MM.1S (cell line): ENCODE measurements around the gene TTLL6.

Experiments
- DNase-seq: peaks from one replicate; pipeline ENCODE4 v3.0.0-alpha.2; 2015
- H2AFZ ChIP-seq: fragments of 300-600 bp; sonication (generic); 2 replicates; pipeline ENCODE4 v1.6.0; 2016; ENCODE audit warnings: antibody characterized with exemption, low read length
- H3F3A ChIP-seq: fragments of 300-600 bp; sonication (generic); 2 replicates; pipeline ENCODE4 v1.6.1; 2016; ENCODE audit warnings: mild to moderate bottlenecking, antibody characterized with exemption, low read length, moderate library complexity, mixed read lengths; ENCODE audit not compliant: insufficient read depth
- H3K27ac ChIP-seq: fragments of 300-600 bp; sonication (generic); 2 replicates; pipeline ENCODE4 v1.5.1; 2016; ENCODE audit warnings: mild to moderate bottlenecking, low read length
- H3K27me3 ChIP-seq: fragments of 300-600 bp; sonication (generic); replicated peaks from 2 replicates; pipeline ENCODE4 v1.6.0; 2016; ENCODE audit warnings: low read length; ENCODE audit not compliant: insufficient read depth
- H3K36me3 ChIP-seq: fragments of 300-600 bp; sonication (generic); replicated peaks from 2 replicates; pipeline ENCODE4 v1.6.1; 2016; ENCODE audit warnings: mild to moderate bottlenecking, low read length, mixed read lengths; ENCODE audit not compliant: insufficient read depth
- H3K4me1 ChIP-seq: fragments of 300-600 bp; sonication (generic); 2 replicates; pipeline ENCODE4 v1.6.1; 2016; ENCODE audit warnings: low read length, mixed read lengths
- H3K4me2 ChIP-seq: fragments of 300-600 bp; sonication (generic); 2 replicates; pipeline ENCODE4 v1.6.0; 2016; ENCODE audit warnings: low read depth, low read length
- H3K4me3 ChIP-seq: fragments of 300-600 bp; sonication (generic); 2 replicates; pipeline ENCODE4 v1.5.1; 2016; ENCODE audit warnings: low read length, mixed read lengths
- H3K79me2 ChIP-seq: fragments of 300-600 bp; sonication (generic); 2 replicates; pipeline ENCODE4 v1.6.1; 2016; ENCODE audit warnings: mixed run types, low read length, mixed read lengths
- H3K9ac ChIP-seq: fragments of 300-600 bp; sonication (generic); 2 replicates; pipeline ENCODE4 v1.6.1; 2016; ENCODE audit warnings: low read length, mixed read lengths
- H3K9me2 ChIP-seq: fragments of 300-600 bp; sonication (generic); replicated peaks from 2 replicates; pipeline ENCODE4 v1.6.1; 2016; ENCODE audit warnings: mild to moderate bottlenecking, low read length, mixed read lengths; ENCODE audit not compliant: insufficient read depth
- H3K9me3 ChIP-seq: fragments of 300-600 bp; sonication (generic); replicated peaks from 2 replicates; pipeline ENCODE4 v1.6.1; 2016; ENCODE audit warnings: mild to moderate bottlenecking, low read length, mixed read lengths; ENCODE audit not compliant: insufficient read depth
- H4K20me1 ChIP-seq: fragments of 300-600 bp; sonication (generic); 2 replicates; pipeline ENCODE4 v1.6.1; 2016; ENCODE audit warnings: mild to moderate bottlenecking, low read length, moderate library complexity, mixed read lengths; ENCODE audit not compliant: insufficient read depth
- CTCF ChIP-seq: fragments of 300-600 bp; sonication (generic); IDR thresholded peaks from 2 replicates; pipeline ENCODE4 v1.5.1; 2016; ENCODE audit warnings: antibody characterized with exemption, low read length, mixed read lengths
- EZH2 ChIP-seq: fragments of 300-600 bp; sonication (generic); optimal IDR thresholded peaks from 2 replicates; pipeline ENCODE3; 2017; ENCODE audit warnings: low read depth, mild to moderate bottlenecking, antibody characterized with exemption, low read length, mixed read lengths
- EZH2phosphoT487 ChIP-seq: fragments of 300-600 bp; sonication (generic); IDR thresholded peaks from 2 replicates; pipeline ENCODE4 v1.6.1; 2018; ENCODE audit warnings: antibody characterized with exemption, low read length

TTLL6 gene

GRCh38 chr17:48769009-48769675, 47.9 kb downstream of the TTLL6 start:
- H2AFZ ChIP-seq: peak overlapping the region; percentile 45
- H3K4me2 ChIP-seq: no peak overlapping the region
- no peak for DNase-seq

GRCh38 chr17:48767263-48767774, 49.7 kb downstream of the TTLL6 start:
- no peak for TF ChIP-seq EZH2
- no peak for TF ChIP-seq CTCF
- TF ChIP-seq EZH2phosphoT487: no peak
- Histone ChIP-seq H3K27ac (no peak overlapping the region), H3K79me2 (no peaks in the 10 kb centered on the region), H2AFZ (no peak overlapping the region), H3K9ac (no peak overlapping the region), H3K4me2 (no peak overlapping the region), H3K4me3 (no peak overlapping the region), H3F3A (no peaks in the 10 kb centered on the region), H3K4me1 (no peaks in the 10 kb centered on the region), H3K27me3 (peaks cover 9% of the 10 kb centered on the region; the same call in 1 of the 2 replicates), H4K20me1 (no peaks in the 10 kb centered on the region), H3K9me3 (no peaks in the 10 kb centered on the region), H3K36me3 (no peaks in the 10 kb centered on the region), H3K9me2 (no peaks in the 10 kb centered on the region)
- DNase-seq: no peak

More at GRCh38 chr17:48769009-48769675, 47.9 kb downstream of the TTLL6 start:
- no peak overlapping the region for H3K9ac ChIP-seq
- H3K4me1 ChIP-seq: no peaks in the 10 kb centered on the region
- no peaks in the 10 kb centered on the region for H3F3A ChIP-seq
- H3K27me3 ChIP-seq: peaks cover 4% of the 10 kb centered on the region; the same call in 1 of the 2 replicates
- H3K9me2 ChIP-seq: no peaks in the 10 kb centered on the region
- H3K36me3 ChIP-seq: no peaks in the 10 kb centered on the region
- TF ChIP-seq EZH2 (no peak), EZH2phosphoT487 (no peak), CTCF (no peak)
- no peaks in the 10 kb centered on the region for H4K20me1 ChIP-seq
- no peak overlapping the region for H3K27ac ChIP-seq
- H3K4me3 ChIP-seq: no peak overlapping the region
- H3K79me2 ChIP-seq: no peaks in the 10 kb centered on the region
- H3K9me3 ChIP-seq: no peaks in the 10 kb centered on the region

- no peak overlapping the region for H3K27ac ChIP-seq
- no peaks in the 10 kb centered on the region for H4K20me1 ChIP-seq
- no peak overlapping the region for H3K4me2 ChIP-seq
- H3K9me3 ChIP-seq: no peaks in the 10 kb centered on the region
- no peaks in the 10 kb centered on the region for H3K4me1 ChIP-seq
- no peak for DNase-seq
- no peak overlapping the region for H2AFZ ChIP-seq
- H3K4me3 ChIP-seq: no peak overlapping the region
- peaks cover 47% of the 10 kb centered on the region for H3K27me3 ChIP-seq
- no peaks in the 10 kb centered on the region for H3K36me3 ChIP-seq
- no peaks in the 10 kb centered on the region for H3K9me2 ChIP-seq
- no peak for TF ChIP-seq CTCF
- no peak for TF ChIP-seq EZH2phosphoT487
- TF ChIP-seq EZH2: no peak
- no peaks in the 10 kb centered on the region for H3F3A ChIP-seq
- no peaks in the 10 kb centered on the region for H3K79me2 ChIP-seq
- H3K9ac ChIP-seq: no peak overlapping the region
Measured at GRCh38 chr17:48761114-48761513, 55.9 kb downstream of the TTLL6 start.
